ENCODE measurements around the gene NIPBL.

DNA sequence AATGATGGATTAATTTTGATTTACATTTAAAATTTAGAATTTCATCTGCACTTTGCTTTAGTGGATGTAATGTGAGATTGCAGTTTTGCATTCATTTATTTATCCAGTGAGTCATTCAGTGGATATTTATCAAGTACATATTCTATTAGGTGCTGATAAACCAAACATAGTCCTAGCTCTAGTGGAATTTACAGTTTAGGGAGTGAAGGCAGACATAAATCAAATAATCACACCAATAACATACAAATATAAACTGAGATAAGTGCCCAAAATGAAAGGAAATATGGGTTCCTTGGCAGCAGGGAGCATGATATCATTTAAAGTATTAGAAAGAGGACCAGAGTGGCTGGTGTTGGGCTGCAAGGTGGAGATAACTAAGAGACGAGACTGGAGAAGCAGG, 14.7 kb upstream of the NIPBL start:
- TF ChIP-seq ZFP36L2 (CRISPR knock-in tag; IDR thresholded peaks at IDR 0.05) = no peak
- no peak for TF ChIP-seq POLR2G (IDR thresholded peaks at IDR 0.05; ENCODE audit: low read depth, low read length)
- TF ChIP-seq ZNF616 (CRISPR knock-in tag; IDR thresholded peaks at IDR 0.05; ENCODE audit: low read depth) = no peak
- no peak for TF ChIP-seq PHF8 (CRISPR knock-in tag; IDR thresholded peaks at IDR 0.05)

All from HepG2 (cell line).